Measurements from ENCODE around the gene UNC119. TPM values are rescaled to one million over a fixed set of nuclear protein-coding genes. Genes with fewer than 3 reads are reported as not detected.

The UNC119 gene
- total RNA-seq (2014; rRNA removed; shearing (Covaris generic)) = 41.9 and 42.8 TPM in 2 replicates

DNA sequence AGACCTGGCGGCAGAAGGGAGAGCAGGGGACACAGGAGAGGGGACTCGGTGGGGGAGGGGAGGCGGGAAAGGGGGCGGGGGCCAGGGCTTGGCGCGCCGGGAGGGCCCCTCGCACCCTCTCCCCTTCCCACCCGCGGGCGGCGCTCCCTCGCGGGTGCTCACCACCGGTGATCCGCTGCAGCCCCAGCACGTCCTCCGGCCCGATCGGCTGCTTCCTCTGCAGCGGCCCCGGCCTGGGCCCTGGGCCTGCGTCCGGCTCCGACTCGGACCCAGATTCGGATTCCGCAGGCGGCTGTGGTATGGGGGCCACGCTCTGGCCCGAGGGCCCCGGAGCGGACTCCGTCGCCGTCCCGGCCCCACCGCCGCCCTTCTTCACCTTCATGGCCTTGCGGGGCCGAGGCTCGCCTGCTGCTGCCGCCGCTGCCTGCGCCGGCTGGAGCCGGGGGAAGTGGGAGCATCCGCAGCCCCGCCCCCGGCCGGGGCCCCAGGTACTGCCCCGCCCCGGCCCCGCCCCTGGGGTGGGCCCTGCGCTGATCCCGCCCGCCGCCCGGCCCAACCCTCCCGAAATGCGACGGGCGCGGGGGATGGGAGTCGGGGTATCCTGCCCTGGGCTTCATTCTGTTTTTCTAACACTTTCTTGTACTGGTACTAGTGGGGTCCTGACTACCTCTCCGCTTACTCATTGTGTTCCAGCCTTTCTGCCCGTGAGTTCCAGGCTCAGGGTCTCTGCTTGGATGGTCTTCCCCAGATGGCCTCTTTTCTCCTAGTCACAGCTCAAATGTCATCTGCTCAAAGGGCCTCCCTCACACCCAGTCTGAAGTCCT lies at the start of gene UNC119:
UNC119 (minus strand) TSS at position 449 of the 824 bp plus-strand sequence; CDS start at position 382, 67 bp downstream.

DNA sequence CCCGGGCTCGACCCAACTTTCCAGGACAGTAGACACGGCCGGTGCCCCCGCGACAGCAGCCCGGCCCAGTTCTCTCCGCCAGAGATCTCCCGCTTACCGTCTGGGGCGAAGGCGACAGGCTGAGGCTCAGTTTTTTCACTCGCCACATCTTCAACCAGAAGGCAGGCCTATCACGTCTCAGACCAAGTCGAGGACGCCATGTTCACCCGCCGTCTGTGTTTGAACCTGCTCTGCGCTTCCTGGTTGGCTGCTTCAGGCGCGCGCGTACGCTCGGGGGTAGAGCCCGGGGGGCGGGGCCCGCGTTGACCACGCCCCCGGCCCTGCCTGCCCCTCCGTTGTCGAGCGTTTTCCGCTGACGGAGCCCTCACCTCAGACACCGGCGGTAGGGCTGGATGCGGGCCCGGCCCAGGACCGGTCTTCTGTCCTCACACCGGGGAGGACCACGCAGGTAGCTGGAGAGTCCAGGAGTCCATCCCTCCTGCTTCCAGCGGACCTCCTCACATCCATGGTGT lies 46.4 kb upstream of the UNC119 start, which contains the start of gene SPAG5:
SPAG5 (minus strand) TSS at position 227 of the 512 bp plus-strand sequence; CDS start at position 148, 79 bp downstream.

DNA sequence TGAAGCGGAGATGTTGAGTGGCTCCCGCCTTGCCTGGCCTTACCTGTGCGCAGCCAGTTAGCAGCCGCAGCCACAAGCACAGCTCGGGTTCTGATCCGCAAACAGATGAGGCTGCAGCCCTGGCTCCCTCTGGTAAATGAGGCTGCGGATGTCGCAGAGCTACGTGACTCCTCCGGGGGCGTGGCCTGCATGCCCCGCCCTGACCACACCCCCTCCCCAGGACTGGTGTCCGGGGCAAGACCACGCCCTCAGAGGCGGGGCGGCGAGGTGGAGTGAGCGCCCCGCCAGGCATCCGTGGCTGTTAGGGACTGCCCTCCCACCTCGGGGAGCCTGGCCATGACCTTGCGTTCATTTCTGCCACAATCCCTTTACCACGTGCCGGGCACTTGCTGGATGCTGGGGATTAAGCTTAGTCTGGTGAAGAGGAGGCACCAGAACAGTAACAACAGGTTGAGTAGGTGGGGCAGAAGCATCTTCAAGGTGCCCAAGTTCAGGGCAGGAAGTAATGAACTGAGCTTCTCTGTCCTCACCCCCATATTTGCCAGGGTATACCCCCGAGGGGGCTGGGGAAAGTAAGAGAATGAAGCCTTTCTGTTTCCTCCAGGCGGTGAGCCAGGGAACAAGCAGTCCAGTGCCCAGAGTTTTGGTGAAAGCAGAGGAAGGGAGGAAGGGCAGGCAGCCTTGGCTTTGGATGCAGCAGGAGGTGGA lies 24.5 kb upstream of the UNC119 start, which contains the start of gene ALDOC:
ALDOC (minus strand) TSS at position 138 of the 708 bp plus-strand sequence. CDS start 1,363 bp downstream, outside the sequence.

DNA sequence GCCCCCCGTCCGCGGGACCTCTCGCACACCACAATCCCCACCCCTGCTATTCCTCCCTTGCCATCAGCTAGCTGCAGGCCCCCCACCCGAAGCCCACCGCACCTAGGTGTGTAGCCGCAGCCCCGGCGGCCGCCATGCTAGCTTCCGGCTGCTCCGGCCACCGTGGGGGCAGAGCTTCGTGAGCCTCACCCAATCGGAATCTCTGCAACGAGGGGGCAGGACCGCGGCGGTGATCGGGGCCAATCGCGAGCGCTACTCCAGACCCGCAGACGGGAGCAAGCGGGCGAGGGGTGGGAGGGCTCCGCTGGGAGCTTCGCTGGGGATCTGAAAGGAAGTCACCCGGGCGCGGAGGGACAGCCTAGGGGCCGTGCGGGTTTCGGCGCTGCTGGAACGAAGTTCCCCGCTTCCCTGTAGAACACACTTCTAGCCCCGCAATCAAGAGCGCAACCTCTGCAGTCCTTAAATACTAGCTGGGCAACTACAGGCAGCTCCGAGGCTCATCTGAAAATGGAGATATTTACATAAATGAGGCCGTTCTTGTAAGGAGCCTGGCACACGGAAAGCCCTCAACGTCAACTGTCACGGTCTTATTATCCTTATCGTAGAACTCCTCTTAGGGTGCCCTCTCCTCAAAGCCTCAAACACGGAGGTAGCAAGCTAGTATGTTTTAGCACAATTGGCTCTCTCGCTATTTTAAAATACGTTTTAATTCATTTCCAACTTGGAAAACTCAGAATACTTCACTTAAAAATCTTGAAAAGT lies 19.1 kb upstream of the UNC119 start, which contains the start of gene PIGS:
PIGS (minus strand) TSS at position 164 of the 762 bp plus-strand sequence; CDS start at position 136, 28 bp downstream.

DNA sequence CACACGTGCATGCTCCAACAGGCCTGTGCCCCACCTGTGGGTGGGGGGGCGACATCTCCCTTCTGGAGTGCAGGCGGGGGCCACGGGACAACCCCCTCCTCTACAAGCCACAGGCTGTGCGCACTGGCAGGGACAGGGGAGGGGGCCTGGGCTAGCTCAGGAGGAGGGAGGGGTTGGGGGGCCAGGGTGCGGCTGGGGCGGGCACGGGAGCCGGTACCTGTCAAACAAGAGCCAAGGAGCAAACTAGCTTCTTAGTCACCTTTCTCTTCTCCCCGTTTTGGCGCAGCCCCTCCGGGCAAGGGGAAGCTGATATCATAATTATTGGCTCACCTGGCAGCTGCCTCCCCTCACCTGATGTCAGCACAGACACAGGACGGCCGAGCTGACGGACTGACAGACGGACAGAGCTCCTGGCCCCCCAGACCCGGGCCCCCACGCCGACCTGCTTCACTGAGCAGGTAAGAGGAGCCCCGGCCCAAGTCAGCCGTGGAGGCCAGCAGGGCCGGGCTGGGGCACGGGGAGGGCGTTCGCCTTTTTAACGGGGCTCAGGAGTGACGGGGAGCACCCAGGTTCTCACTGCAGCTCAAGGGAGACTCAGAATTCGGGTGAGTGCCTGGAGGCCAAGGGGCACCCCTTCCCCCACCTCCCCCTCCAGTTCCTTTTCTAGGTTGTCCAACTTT lies 46.3 kb downstream of the UNC119 start, which contains the start of gene FOXN1:
FOXN1 (plus strand) TSS at position 363 of the 680 bp plus-strand sequence. CDS start 17,622 bp downstream, outside the sequence.

Other genes starting within 250 kb of the UNC119 start
- gene TMEM97, start 233.4 kb downstream of the UNC119 start, total RNA-seq (2014; rRNA removed; shearing (Covaris generic)) = 27.4 and 33.0 TPM in 2 replicates
- gene IFT20, start 217.2 kb downstream of the UNC119 start, total RNA-seq (2014; rRNA removed; shearing (Covaris generic)) = 48.9 and 57.9 TPM in 2 replicates
- gene TNFAIP1, start 216.9 kb downstream of the UNC119 start, total RNA-seq (2014; rRNA removed; shearing (Covaris generic)) = 55.1 and 57.3 TPM in 2 replicates
- gene POLDIP2, start 195.1 kb downstream of the UNC119 start, total RNA-seq (2014; rRNA removed; shearing (Covaris generic)) = 156 and 173 TPM in 2 replicates
- gene SEBOX, start 187.4 kb downstream of the UNC119 start, total RNA-seq (2014; rRNA removed; shearing (Covaris generic)) = not detected in 2 replicates
- gene VTN, start 182.3 kb downstream of the UNC119 start, total RNA-seq (2014; rRNA removed; shearing (Covaris generic)) = 0.05 TPM in 1 of 2 replicates, not detected in the other
- gene SARM1, start 180.9 kb downstream of the UNC119 start, total RNA-seq (2014; rRNA removed; shearing (Covaris generic)) = 10.8 and 13.0 TPM in 2 replicates
- 6.2 and 9.2 TPM in 2 replicates for gene SLC46A1, start 146.4 kb downstream of the UNC119 start, total RNA-seq (2014; rRNA removed; shearing (Covaris generic))
- not detected in 2 replicates for gene SLC13A2, start 79.0 kb downstream of the UNC119 start, total RNA-seq (2014; rRNA removed; shearing (Covaris generic))
- 0.11 TPM in 1 of 2 replicates, not detected in the other for gene FOXN1, start 46.3 kb downstream of the UNC119 start, total RNA-seq (2014; rRNA removed; shearing (Covaris generic))
- 64.5 and 79.7 TPM in 2 replicates for gene PIGS, start 18.9 kb upstream of the UNC119 start, total RNA-seq (2014; rRNA removed; shearing (Covaris generic))
- gene ALDOC, start 24.3 kb upstream of the UNC119 start, total RNA-seq (2014; rRNA removed; shearing (Covaris generic)) = 116 and 133 TPM in 2 replicates
- 97.4 and 108 TPM in 2 replicates for gene SPAG5, start 46.4 kb upstream of the UNC119 start, total RNA-seq (2014; rRNA removed; shearing (Covaris generic))
- 6.3 and 7.8 TPM in 2 replicates for gene RSKR, start 61.6 kb upstream of the UNC119 start, total RNA-seq (2014; rRNA removed; shearing (Covaris generic))
- gene BLTP2, start 92.5 kb upstream of the UNC119 start, total RNA-seq (2014; rRNA removed; shearing (Covaris generic)) = 114 and 124 TPM in 2 replicates
- 44.1 and 50.7 TPM in 2 replicates for gene SDF2, start 109.3 kb upstream of the UNC119 start, total RNA-seq (2014; rRNA removed; shearing (Covaris generic))
- gene SUPT6H, start 109.6 kb upstream of the UNC119 start, total RNA-seq (2014; rRNA removed; shearing (Covaris generic)) = 61.7 and 66.9 TPM in 2 replicates
- 7.3 and 10.3 TPM in 2 replicates for gene PROCA1, start 159.3 kb upstream of the UNC119 start, total RNA-seq (2014; rRNA removed; shearing (Covaris generic))
- gene RAB34, start 165.2 kb upstream of the UNC119 start, total RNA-seq (2014; rRNA removed; shearing (Covaris generic)) = 217 and 273 TPM in 2 replicates
- 965 and 1,132 TPM in 2 replicates for gene RPL23A, start 167.4 kb upstream of the UNC119 start, total RNA-seq (2014; rRNA removed; shearing (Covaris generic))
- 16.1 and 18.9 TPM in 2 replicates for gene TLCD1, start 173.6 kb upstream of the UNC119 start, total RNA-seq (2014; rRNA removed; shearing (Covaris generic))
- gene NEK8, start 176.2 kb upstream of the UNC119 start, total RNA-seq (2014; rRNA removed; shearing (Covaris generic)) = 2.7 and 3.1 TPM in 2 replicates
- gene TRAF4, start 191.4 kb upstream of the UNC119 start, total RNA-seq (2014; rRNA removed; shearing (Covaris generic)) = 91.1 and 92.0 TPM in 2 replicates

Measured in A375 (cell line).